K562 (cell line): ENCODE data around the gene KIAA0513. TPM values are rescaled to one million over a fixed set of nuclear protein-coding genes. Genes with fewer than 3 reads are reported as not detected.

Experiments used
- C11orf30 ChIP-seq: fragments of 450-650 bp; IDR thresholded peaks from 2 replicates; pipeline ENCODE4 v1.6.1; 2016; ENCODE audit warnings: low read depth, mild to moderate bottlenecking
- CHD4 ChIP-seq: fragments of 200-600 bp; sonication (generic); IDR thresholded peaks from 3 replicates; pipeline ENCODE4 v1.6.1; 2012; ENCODE audit warnings: low read depth, mild to moderate bottlenecking, mixed read lengths, low read length, inconsistent platforms; ENCODE audit not compliant: insufficient read depth, insufficient replicate concordance, poor library complexity, severe bottlenecking
- EP300 ChIP-seq: IDR thresholded peaks from 2 replicates; pipeline ENCODE4 v1.6.1; 2012; ENCODE audit warnings: low read length, improper control_type of control experiment
- MAFF ChIP-seq: IDR thresholded peaks from 2 replicates; pipeline ENCODE4 v1.6.1; 2012; ENCODE audit warnings: low read length, improper control_type of control experiment
- MNT ChIP-seq, 2 experiments: fragments of 450-650 bp; conservative IDR thresholded peaks; 2 replicates each; pipeline ENCODE4 v1.6.1; 2017; ENCODE audit warnings: mild to moderate bottlenecking in 2 of 2, moderate library complexity in 2 of 2
- NBN ChIP-seq: fragments of 450-650 bp; IDR thresholded peaks from 2 replicates; pipeline ENCODE4 v1.6.1; 2016; ENCODE audit warnings: low read depth, mild to moderate bottlenecking
- PHB2 ChIP-seq: fragments of 450-650 bp; IDR thresholded peaks from 2 replicates; pipeline ENCODE4 v1.6.1; 2017; ENCODE audit warnings: low read depth
- PHTF2 ChIP-seq: fragments of 250-450 bp; sonication (Bioruptor Pico); IDR thresholded peaks from 2 replicates; pipeline ENCODE4 v1.5.0; 2021; ENCODE audit warnings: mild to moderate bottlenecking
- RFX7 ChIP-seq: fragments of 250-450 bp; sonication (Bioruptor Pico); IDR thresholded peaks from 2 replicates; pipeline ENCODE4 v1.5.1; 2021; ENCODE audit warnings: mild to moderate bottlenecking
- SAP30 ChIP-seq: fragments of 200-600 bp; sonication (generic); IDR thresholded peaks from 2 replicates; pipeline ENCODE4 v1.6.1; 2012; ENCODE audit warnings: borderline replicate concordance, low read depth, mild to moderate bottlenecking, moderate library complexity, low read length, control low read depth, inconsistent platforms; ENCODE audit not compliant: insufficient read depth, poor library complexity, severe bottlenecking
- SMAD4 ChIP-seq: fragments of 250-450 bp; sonication (Bioruptor Pico); conservative IDR thresholded peaks from 2 replicates; pipeline ENCODE4 v1.8.0; 2021; ENCODE audit warnings: inconsistent platforms, mild to moderate bottlenecking, moderate library complexity
- TFE3 ChIP-seq: fragments of 450-650 bp; formaldehyde crosslinking; IDR thresholded peaks from 2 replicates; pipeline ENCODE4 v1.4.0; 2020; ENCODE audit warnings: mild to moderate bottlenecking, mixed read lengths
- XRCC4 ChIP-seq: IDR thresholded peaks from one replicate; pipeline ENCODE4 v1.6.1; 2011; ENCODE audit not compliant: insufficient read depth, insufficient read length; ENCODE audit errors: extremely low read depth
- ZBTB12 ChIP-seq: fragments of 250-450 bp; sonication (Bioruptor Pico); IDR thresholded peaks from 2 replicates; pipeline ENCODE4 v1.4.0; 2020
- ZC3H4 ChIP-seq: sonication (generic); formaldehyde crosslinking; IDR thresholded peaks from 2 replicates; pipeline ENCODE4 v1.9.0; 2021; ENCODE audit warnings: missing genetic modification reagents, borderline replicate concordance
- ZKSCAN1 ChIP-seq: fragments of 150-350 bp; IDR thresholded peaks from 2 replicates; pipeline ENCODE4 v1.6.1; 2016; ENCODE audit warnings: low read depth, low read length
- ZNF121 ChIP-seq: sonication (generic); formaldehyde crosslinking; conservative IDR thresholded peaks from 2 replicates; pipeline ENCODE4 v1.8.0; 2022; ENCODE audit warnings: missing genetic modification reagents
- ZNF696 ChIP-seq: fragments of 250-450 bp; sonication (Bioruptor Pico); conservative IDR thresholded peaks from 2 replicates; pipeline ENCODE4 v1.4.0; 2020; ENCODE audit warnings: mild to moderate bottlenecking, moderate library complexity
- ZNF780A ChIP-seq: fragments of 250-450 bp; sonication (Bioruptor Pico); IDR thresholded peaks from 2 replicates; pipeline ENCODE4 v1.5.0; 2021; ENCODE audit warnings: mild to moderate bottlenecking
- polyA plus RNA-seq, 8 experiments: library from polyadenylated mRNA; depleted of rRNA in 4 of 8; stranded (reverse) in 5 of 8; unstranded in 3 of 8; fragments of >200 nt; fragmentation: Nextera tagmentation in 2 of 8; fragmentation: Illumina TruSeq in 1 of 8; extraction: Ambion mirVana in 2 of 8; extraction: Trizol in 1 of 8; gene quantifications; 2 replicates each; pipeline versions ENCODE4 v1.2.1 to v1.2.3, GENCODE V29; 2011 to 2014; ENCODE audit warnings: inconsistent platforms in 1 of 8, missing spikeins in 1 of 8
- total RNA-seq, 7 experiments: library from RNA; depleted of rRNA in 6 of 7; stranded (reverse); fragments of >200 nt in 6 of 7; fragmentation: Illumina TruSeq in 2 of 7; extraction: Trizol in 2 of 7; gene quantifications; 2 replicates each; pipeline versions ENCODE4 v1.2.1 to v1.2.3, GENCODE V29; 2011 to 2021; ENCODE audit warnings: low replicate concordance in 1 of 7
- TF ChIP-seq, protein P1 (sequence below): fragments of 250-450 bp; sonication (Bioruptor Pico); IDR thresholded peaks from 2 replicates; pipeline ENCODE4 v1.5.0; 2021
- TF ChIP-seq, protein P2 (sequence below): fragments of 450-650 bp; conservative IDR thresholded peaks from 2 replicates; pipeline ENCODE4 v1.6.1; 2016; ENCODE audit warnings: missing genetic modification characterization, low read depth, mild to moderate bottlenecking, control low read depth, missing compliant biosample characterization

Gene KIAA0513
- total and polyA plus RNA-seq, 9 of the 15 experiments (the other 6 are each of a cell fraction or from before 2014, with no cell fraction given) = 0.18 to 13.7 (median 10.2) TPM

DNA sequence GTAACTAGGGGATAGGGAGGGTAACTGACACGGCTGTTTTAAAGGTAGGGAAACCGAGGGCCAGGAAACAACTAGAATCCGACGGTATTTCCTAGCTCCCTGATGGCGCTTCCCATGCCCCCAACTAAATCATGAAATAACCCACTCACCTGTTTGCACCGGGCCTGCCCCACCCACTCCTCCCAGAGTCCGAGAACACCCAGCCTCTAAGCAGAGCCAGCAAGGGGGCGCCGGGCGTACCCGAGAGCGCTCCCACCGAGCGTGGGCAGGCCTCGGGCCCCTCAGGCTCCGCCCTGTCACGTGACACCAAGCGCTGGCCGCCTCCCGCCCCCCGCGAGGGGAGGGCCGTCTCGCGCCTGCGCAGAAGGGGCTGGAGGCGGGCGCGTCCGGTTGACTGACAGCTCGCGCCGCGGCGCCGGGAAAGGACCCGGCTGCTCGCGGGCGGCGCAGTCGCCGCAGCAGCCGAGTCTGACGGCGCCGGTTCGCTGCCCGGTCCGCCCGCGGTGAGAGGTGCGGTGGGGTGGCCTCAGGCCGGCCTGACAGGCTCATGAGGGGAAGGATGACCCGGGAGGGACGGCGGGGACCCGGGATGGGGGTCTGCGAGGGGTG lies at the start of gene KIAA0513 (continued):
- TF ChIP-seq SAP30 (peak; percentile 16), ZC3H4 (CRISPR knock-in tag) (no peak), ZNF780A (CRISPR knock-in tag) (no peak), PHTF2 (CRISPR knock-in tag) (peak; percentile 18; the same call in 1 of the 2 replicates), ZNF696 (no peak), NBN (0 out of 2 replicates have a peak, but pooled peaks have one; percentile 38), MAFF (no peak), TFE3 (peak; percentile 100), ZBTB12 (CRISPR knock-in tag) (no peak), ZKSCAN1 (no peak), CHD4 (no peak), C11orf30 (no peak), RFX7 (CRISPR knock-in tag) (0 out of 2 replicates have a peak, but pooled peaks have one; percentile 44), MNT (conservative IDR thresholded peaks at IDR 0.05) (peak in 1 of 2 experiments; percentile 84; a peak in 3 of 4 replicates), PHB2 (no peak), EP300 (peak; percentile 45), ZNF121 (CRISPR knock-in tag) (no peak), SMAD4 (peak; percentile 71), XRCC4 (no peak)
- TF ChIP-seq, protein P1, sequence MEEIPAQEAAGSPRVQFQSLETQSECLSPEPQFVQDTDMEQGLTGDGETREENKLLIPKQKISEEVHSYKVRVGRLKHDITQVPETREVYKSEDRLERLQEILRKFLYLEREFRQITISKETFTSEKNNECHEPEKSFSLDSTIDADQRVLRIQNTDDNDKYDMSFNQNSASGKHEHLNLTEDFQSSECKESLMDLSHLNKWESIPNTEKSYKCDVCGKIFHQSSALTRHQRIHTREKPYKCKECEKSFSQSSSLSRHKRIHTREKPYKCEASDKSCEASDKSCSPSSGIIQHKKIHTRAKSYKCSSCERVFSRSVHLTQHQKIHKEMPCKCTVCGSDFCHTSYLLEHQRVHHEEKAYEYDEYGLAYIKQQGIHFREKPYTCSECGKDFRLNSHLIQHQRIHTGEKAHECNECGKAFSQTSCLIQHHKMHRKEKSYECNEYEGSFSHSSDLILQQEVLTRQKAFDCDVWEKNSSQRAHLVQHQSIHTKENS (CRISPR knock-in tag) = no peak
- TF ChIP-seq, protein P2, sequence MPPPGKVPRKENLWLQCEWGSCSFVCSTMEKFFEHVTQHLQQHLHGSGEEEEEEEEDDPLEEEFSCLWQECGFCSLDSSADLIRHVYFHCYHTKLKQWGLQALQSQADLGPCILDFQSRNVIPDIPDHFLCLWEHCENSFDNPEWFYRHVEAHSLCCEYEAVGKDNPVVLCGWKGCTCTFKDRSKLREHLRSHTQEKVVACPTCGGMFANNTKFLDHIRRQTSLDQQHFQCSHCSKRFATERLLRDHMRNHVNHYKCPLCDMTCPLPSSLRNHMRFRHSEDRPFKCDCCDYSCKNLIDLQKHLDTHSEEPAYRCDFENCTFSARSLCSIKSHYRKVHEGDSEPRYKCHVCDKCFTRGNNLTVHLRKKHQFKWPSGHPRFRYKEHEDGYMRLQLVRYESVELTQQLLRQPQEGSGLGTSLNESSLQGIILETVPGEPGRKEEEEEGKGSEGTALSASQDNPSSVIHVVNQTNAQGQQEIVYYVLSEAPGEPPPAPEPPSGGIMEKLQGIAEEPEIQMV = no peak
